Ishikawa (cell line): ENCODE results near the gene ACTMAP.

Source experiments
- EP300 ChIP-seq: IDR thresholded peaks from 2 replicates; pipeline ENCODE4 v1.6.1; 2012; ENCODE audit warnings: borderline replicate concordance
- NFIC ChIP-seq: IDR thresholded peaks from 2 replicates; pipeline ENCODE4 v1.6.1; 2012
- TCF12 ChIP-seq: IDR thresholded peaks from 2 replicates; pipeline ENCODE4 v1.6.1; 2012; ENCODE audit warnings: low read depth
- YY1 ChIP-seq: IDR thresholded peaks from 2 replicates; pipeline ENCODE4 v1.6.1; 2012; ENCODE audit warnings: low read depth

- TF ChIP-seq NFIC (no peak), TCF12 (no peak), EP300 (no peak), YY1 (no peak)
Measured at GRCh38 chr19:40742477-40742876, 7.8 kb downstream of the ACTMAP start.
